Activated CD8-positive, alpha-beta T cell treated with anti-CD3 and anti-CD28 coated beads for 36 hours (primary cell): ENCODE measurements around the gene INPP5A. TPM values are rescaled to one million over a fixed set of nuclear protein-coding genes. Genes with fewer than 3 reads are reported as not detected.

Experiments used
- ATAC-seq: fragments of 200-7000 bp; cut with Tn5 transposase; one replicate; pipeline ENCODE4 v1.10.0; 2021; ENCODE audit warnings: mild to moderate bottlenecking, moderate library complexity
- CTCF ChIA-PET: fragments of 350-600 bp; sonication (Branson Sonifier 250); formaldehyde crosslinking; loops from one replicate; lab custom pipeline; 2021; ENCODE audit warnings: antibody characterized with exemption; lab: Charles Lee
- POLR2A ChIA-PET: fragments of 350-600 bp; sonication (Branson Sonifier 250); formaldehyde crosslinking; loops from one replicate; lab custom pipeline; 2021; ENCODE audit warnings: antibody characterized with exemption; lab: Charles Lee
- DNase-seq: peaks from one replicate; pipeline ENCODE4 v3.0.0-alpha.2; 2020
- H3K27ac Mint-ChIP-seq: one replicate; pipeline ENCODE4 v1.8.0; 2021; ENCODE audit warnings: mild to moderate bottlenecking, mixed read lengths
- H3K27me3 Mint-ChIP-seq: one replicate; pipeline ENCODE4 v1.8.0; 2021; ENCODE audit warnings: mixed read lengths
- H3K36me3 Mint-ChIP-seq: one replicate; pipeline ENCODE4 v1.8.0; 2021; ENCODE audit warnings: low read depth, mixed read lengths
- H3K4me1 Mint-ChIP-seq: one replicate; pipeline ENCODE4 v1.8.0; 2021; ENCODE audit warnings: low read depth, mixed read lengths
- H3K4me3 Mint-ChIP-seq: one replicate; pipeline ENCODE4 v1.8.0; 2021; ENCODE audit warnings: mild to moderate bottlenecking, moderate library complexity, mixed read lengths
- H3K9me3 Mint-ChIP-seq: one replicate; pipeline ENCODE4 v1.8.0; 2021; ENCODE audit warnings: mixed read lengths
- intact Hi-C: fragments of 100-400 bp; cut with micrococcal nuclease; formaldehyde crosslinking; loops from one replicate; pipeline ENCODE4 v1.10.0; 2022
- total RNA-seq, 2 experiments: library from RNA; stranded (reverse); gene quantifications; one replicate each; pipeline ENCODE4 v1.2.3, GENCODE V29; 2021
- TF ChIP-seq, protein P1 (sequence below): fragments of 200-600 bp; IDR thresholded peaks from one replicate; pipeline ENCODE4 v1.8.0; 2022; ENCODE audit warnings: antibody characterized with exemption, mild to moderate bottlenecking

INPP5A gene
- total RNA-seq, 2 experiments from 2014 or later, result 9.6 to 10.4 TPM

DNA sequence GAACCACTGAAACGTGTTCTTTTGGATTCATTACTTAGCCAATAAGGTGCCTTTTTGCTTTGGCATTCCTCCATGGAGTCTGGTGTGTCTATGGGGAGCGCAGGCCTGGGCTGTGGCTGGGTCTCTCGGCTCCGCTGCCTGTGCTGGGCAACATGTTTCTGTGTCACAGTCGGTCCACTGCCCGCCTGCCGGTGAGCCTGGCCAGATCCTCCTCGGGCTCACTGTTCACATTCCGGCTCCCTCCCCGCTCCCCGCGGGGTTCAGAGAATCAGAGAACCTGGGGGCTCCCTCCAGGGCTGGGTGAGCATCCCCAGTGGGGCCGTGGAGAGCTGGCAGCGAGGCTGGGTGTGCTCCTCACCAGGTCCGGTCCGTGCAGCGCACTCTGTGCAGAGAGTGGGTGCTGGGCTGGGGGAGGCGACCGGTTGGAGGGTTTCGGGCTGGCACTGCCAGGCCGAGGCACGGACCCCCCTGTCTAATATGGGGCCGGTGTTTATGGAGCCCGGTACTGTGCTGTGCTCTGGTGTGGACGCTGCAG, 70.4 kb downstream of the INPP5A start:
- intact Hi-C loops, result no loop called here
- peaks cover 29% of the 10 kb centered on the region for H3K4me1 Mint-ChIP-seq
- ChIA-PET POLR2A (no interaction called here), CTCF (no interaction called here)
- H3K4me3 Mint-ChIP-seq, result no peak overlapping the region
- no peak overlapping the region for H3K27ac Mint-ChIP-seq
- H3K36me3 Mint-ChIP-seq, result peaks cover 7% of the 10 kb centered on the region
- no peaks in the 10 kb centered on the region for H3K27me3 Mint-ChIP-seq
- TF ChIP-seq, protein P1, sequence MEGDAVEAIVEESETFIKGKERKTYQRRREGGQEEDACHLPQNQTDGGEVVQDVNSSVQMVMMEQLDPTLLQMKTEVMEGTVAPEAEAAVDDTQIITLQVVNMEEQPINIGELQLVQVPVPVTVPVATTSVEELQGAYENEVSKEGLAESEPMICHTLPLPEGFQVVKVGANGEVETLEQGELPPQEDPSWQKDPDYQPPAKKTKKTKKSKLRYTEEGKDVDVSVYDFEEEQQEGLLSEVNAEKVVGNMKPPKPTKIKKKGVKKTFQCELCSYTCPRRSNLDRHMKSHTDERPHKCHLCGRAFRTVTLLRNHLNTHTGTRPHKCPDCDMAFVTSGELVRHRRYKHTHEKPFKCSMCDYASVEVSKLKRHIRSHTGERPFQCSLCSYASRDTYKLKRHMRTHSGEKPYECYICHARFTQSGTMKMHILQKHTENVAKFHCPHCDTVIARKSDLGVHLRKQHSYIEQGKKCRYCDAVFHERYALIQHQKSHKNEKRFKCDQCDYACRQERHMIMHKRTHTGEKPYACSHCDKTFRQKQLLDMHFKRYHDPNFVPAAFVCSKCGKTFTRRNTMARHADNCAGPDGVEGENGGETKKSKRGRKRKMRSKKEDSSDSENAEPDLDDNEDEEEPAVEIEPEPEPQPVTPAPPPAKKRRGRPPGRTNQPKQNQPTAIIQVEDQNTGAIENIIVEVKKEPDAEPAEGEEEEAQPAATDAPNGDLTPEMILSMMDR, result no peak
- H3K9me3 Mint-ChIP-seq, result peaks cover 5% of the 10 kb centered on the region
- ATAC-seq (no peak), DNase-seq (no peak)

DNA sequence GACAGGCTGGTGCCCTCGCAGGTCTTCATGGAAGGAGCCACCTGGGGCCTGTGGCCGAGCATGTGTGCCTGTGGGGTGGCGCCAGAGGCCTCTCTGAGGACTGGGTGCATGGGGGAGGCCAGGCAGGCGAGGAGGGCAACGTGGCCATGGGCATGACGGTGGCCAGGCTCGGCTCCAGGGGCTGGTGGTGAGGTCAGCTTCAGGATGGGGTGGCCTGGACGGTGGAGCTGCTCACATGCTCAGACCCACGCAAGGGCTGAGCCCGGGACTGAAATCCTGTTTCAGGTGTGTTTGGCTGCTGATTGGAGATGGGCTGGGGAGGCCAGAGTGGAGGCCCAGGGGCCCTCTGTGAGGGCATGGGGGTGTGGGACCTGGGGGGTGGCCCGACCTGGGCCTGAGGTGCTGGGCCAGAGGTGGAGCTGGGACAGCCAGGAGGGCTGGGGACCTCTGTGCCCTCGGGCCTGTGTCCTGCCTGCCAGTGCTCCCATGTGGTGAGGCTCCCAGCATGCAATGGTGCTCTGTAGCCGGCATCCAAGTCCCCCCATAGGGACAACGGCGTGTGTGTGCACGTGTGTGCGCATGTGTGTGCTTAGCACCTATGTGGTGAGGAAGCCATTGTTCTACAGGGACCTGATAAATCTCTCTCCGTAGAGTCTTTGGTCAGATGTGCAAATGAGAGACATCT, 71.1 kb downstream of the INPP5A start:
- POLR2A ChIA-PET, result no interaction called here

DNA sequence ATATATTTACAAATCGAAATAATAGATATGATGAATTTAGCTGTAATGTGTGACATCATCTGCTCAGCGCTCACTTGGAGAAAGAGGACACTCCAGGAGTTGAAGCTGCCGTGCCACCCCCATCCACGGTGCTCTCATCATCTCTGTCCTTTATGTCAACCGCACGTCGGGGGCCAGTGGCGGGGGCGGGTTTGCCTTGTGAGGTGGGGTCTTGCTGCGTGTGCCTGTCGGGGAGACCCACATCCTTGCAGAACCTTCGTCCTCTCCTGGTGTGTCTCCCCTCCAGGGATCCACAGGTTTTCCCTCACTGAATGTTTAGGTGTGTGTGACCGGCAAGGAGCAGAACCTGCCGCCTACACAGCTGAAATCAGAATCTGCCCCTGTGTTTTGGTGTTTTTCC, 71.6 kb downstream of the INPP5A start:
- H3K27me3 Mint-ChIP-seq, result no peaks in the 10 kb centered on the region
- peaks cover 5% of the 10 kb centered on the region for H3K9me3 Mint-ChIP-seq
- TF ChIP-seq, protein P1, result no peak
- no peak for ATAC-seq
- no peak overlapping the region for H3K4me3 Mint-ChIP-seq
- ChIA-PET CTCF (no interaction called here), POLR2A (no interaction called here)
- peaks cover 33% of the 10 kb centered on the region for H3K4me1 Mint-ChIP-seq
- peaks cover 5% of the 10 kb centered on the region for H3K36me3 Mint-ChIP-seq
- DNase-seq, result no peak
- no peak overlapping the region for H3K27ac Mint-ChIP-seq
- intact Hi-C loops, result no loop called here

More for the DNA sequence above, 71.1 kb downstream of the INPP5A start:
- TF ChIP-seq, protein P1, result no peak
- Mint-ChIP-seq H3K36me3 (peaks cover 5% of the 10 kb centered on the region), H3K4me3 (no peak overlapping the region), H3K9me3 (peaks cover 5% of the 10 kb centered on the region), H3K27me3 (no peaks in the 10 kb centered on the region), H3K4me1 (peaks cover 33% of the 10 kb centered on the region), H3K27ac (no peak overlapping the region)
- CTCF ChIA-PET, result no interaction called here
- ATAC-seq (no peak), DNase-seq (no peak)
- intact Hi-C loops, result no loop called here

DNA sequence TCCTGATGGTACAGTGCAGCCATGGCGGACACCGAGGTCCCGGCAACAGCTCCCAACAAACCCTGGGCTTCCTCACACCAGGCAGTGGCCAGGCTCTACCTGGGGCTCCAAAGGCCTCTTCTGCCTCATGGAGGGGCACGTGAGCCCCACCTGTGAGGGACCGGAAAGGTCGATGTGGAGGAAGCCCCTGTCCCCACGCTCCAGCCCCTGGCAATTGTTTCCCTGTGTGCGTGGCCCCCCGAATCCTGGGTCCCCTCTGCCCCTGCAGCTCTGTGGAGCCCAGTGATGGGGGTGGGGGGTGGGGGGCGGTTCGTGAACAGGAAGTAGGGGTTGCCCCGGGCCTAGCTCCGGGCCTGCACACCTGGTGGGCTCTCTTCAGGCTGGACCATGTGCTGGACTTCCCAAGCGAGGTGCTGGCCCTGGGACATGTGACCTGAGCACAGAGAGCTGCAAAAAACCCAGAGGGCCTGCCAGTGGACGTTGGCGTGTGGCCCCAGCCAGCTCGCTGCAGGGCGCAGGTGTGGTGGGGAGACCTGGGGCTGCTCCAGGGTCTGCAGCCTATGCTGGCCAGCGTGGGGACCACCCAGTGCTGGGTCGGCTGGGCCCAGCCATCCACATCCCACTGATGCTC, 72.6 kb downstream of the INPP5A start:
- H3K27ac Mint-ChIP-seq, result no peak overlapping the region
- peaks cover 34% of the 10 kb centered on the region for H3K4me1 Mint-ChIP-seq
- peaks cover 5% of the 10 kb centered on the region for H3K9me3 Mint-ChIP-seq
- no peak for DNase-seq
- H3K36me3 Mint-ChIP-seq, result peaks cover 7% of the 10 kb centered on the region
- TF ChIP-seq, protein P1, result no peak
- no peak for ATAC-seq
- intact Hi-C loops, result no loop called here
- POLR2A ChIA-PET, result no interaction called here
- CTCF ChIA-PET, result no interaction called here
- no peak overlapping the region for H3K4me3 Mint-ChIP-seq
- no peaks in the 10 kb centered on the region for H3K27me3 Mint-ChIP-seq
